SK-N-SH (cell line): ENCODE data around the gene CADM1. TPM values are rescaled to one million over a fixed set of nuclear protein-coding genes. Genes with fewer than 3 reads are reported as not detected.
A peak's percentile ranks its signal among the peaks of the same experiment; 100 is the strongest.

Source experiments
- CTCF ChIA-PET: fragments of 300-600, 350-600 bp; formaldehyde crosslinking; extraction: SDS; loops from one replicate; lab custom pipeline; 2021; lab: Yijun Ruan, JAX
- POLR2A ChIA-PET: fragments of 350-600 bp; sonication (Branson Sonifier 250); formaldehyde crosslinking; extraction: SDS; loops from one replicate; lab custom pipeline; 2020; ENCODE audit warnings: antibody characterized with exemption, inconsistent platforms; lab: Yijun Ruan, JAX
- DNase-seq: peaks from one replicate; pipeline ENCODE4 v3.0.0; 2012
- H2AFZ ChIP-seq: fragments of 200-600 bp; sonication (generic); 2 replicates; pipeline ENCODE4 v1.8.1; 2016; ENCODE audit warnings: antibody characterized with exemption, mild to moderate bottlenecking, low read depth
- H3F3A ChIP-seq: fragments of 200-600 bp; sonication (generic); replicated peaks from 2 replicates; pipeline ENCODE3; 2016; ENCODE audit warnings: antibody characterized with exemption, mild to moderate bottlenecking; ENCODE audit not compliant: insufficient read depth
- H3K27ac ChIP-seq, 2 experiments: fragments of 200-500 bp in 1 of 2; fragments of 200-600 bp in 1 of 2; sonication (Bioruptor generic) in 1 of 2; sonication (generic), shearing (Covaris generic) in 1 of 2; 2 replicates each; pipeline versions ENCODE4 v1.5.1 to v1.6.1; 2014 to 2016; ENCODE audit warnings: low read depth in 2 of 2, inconsistent platforms in 1 of 2, low read length in 1 of 2, mild to moderate bottlenecking in 1 of 2, mixed read lengths in 1 of 2
- H3K27me3 ChIP-seq: fragments of 200-600 bp; sonication (generic), shearing (Covaris generic); 2 replicates; pipeline ENCODE4 v1.6.1; 2016; ENCODE audit warnings: mixed run types; ENCODE audit not compliant: insufficient read depth
- H3K36me3 ChIP-seq, 2 experiments: fragments of 200-500 bp in 1 of 2; fragments of 200-600 bp in 1 of 2; sonication (Bioruptor generic) in 1 of 2; sonication (generic) in 1 of 2; replicated peaks in 1 of 2; 2 replicates each; pipeline versions ENCODE3 to v1.5.1; 2014 to 2016; ENCODE audit warnings: low read length in 1 of 2, mild to moderate bottlenecking in 1 of 2; ENCODE audit not compliant: insufficient read depth in 2 of 2, control insufficient read depth in 1 of 2
- H3K4me1 ChIP-seq, 2 experiments: fragments of 200-500 bp in 1 of 2; fragments of 200-600 bp in 1 of 2; sonication (Bioruptor generic) in 1 of 2; sonication (generic), shearing (Covaris generic) in 1 of 2; 2 replicates each; pipeline versions ENCODE4 v1.5.1 to v1.6.1; 2014 to 2016; ENCODE audit warnings: low read depth in 1 of 2, low read length in 1 of 2, mixed run types in 1 of 2; ENCODE audit not compliant: insufficient read depth in 2 of 2, control insufficient read depth in 1 of 2
- H3K4me2 ChIP-seq: fragments of 200-600 bp; sonication (generic), shearing (Covaris generic); 2 replicates; pipeline ENCODE4 v1.6.1; 2017; ENCODE audit warnings: mixed run types
- H3K4me3 ChIP-seq, 2 experiments: fragments of 200-500 bp in 1 of 2; fragments of 200-600 bp in 1 of 2; sonication (Bioruptor generic) in 1 of 2; sonication (generic), shearing (Covaris generic) in 1 of 2; 2 replicates each; pipeline versions ENCODE4 v1.5.1 to v1.8.1; 2014 to 2016; ENCODE audit warnings: low read depth in 2 of 2, inconsistent platforms in 1 of 2, low read length in 1 of 2, mild to moderate bottlenecking in 1 of 2, mixed read lengths in 1 of 2, moderate library complexity in 1 of 2
- H3K79me2 ChIP-seq: fragments of 200-600 bp; sonication (generic); 2 replicates; pipeline ENCODE4 v1.8.1; 2017; ENCODE audit warnings: mild to moderate bottlenecking; ENCODE audit not compliant: insufficient read depth
- H3K9ac ChIP-seq: fragments of 200-600 bp; sonication (generic); 2 replicates; pipeline ENCODE4 v1.6.1; 2017; ENCODE audit warnings: mixed run types
- H3K9me2 ChIP-seq: fragments of 200-600 bp; sonication (generic); 2 replicates; pipeline ENCODE4 v1.6.1; 2017; ENCODE audit warnings: mixed run types
- H3K9me3 ChIP-seq: fragments of 200-600 bp; sonication (generic); 2 replicates; pipeline ENCODE4 v1.6.1; 2017; ENCODE audit warnings: mixed run types, mild to moderate bottlenecking, moderate library complexity
- H4K20me1 ChIP-seq: fragments of 200-600 bp; sonication (generic); 2 replicates; pipeline ENCODE4 v1.6.1; 2017; ENCODE audit warnings: mild to moderate bottlenecking, mixed run types; ENCODE audit not compliant: insufficient read depth
- ELF1 ChIP-seq: IDR thresholded peaks from 2 replicates; pipeline ENCODE4 v1.4.0; 2012
- EP300 ChIP-seq, 2 experiments: IDR thresholded peaks; 2 replicates each; pipeline versions ENCODE4 v1.4.0 to v1.6.1; 2012; ENCODE audit warnings: borderline replicate concordance in 1 of 2, low read depth in 1 of 2, low read length in 1 of 2
- EZH2phosphoT487 ChIP-seq: fragments of 200-600 bp; sonication (generic); IDR thresholded peaks from 2 replicates; pipeline ENCODE4 v1.6.1; 2017; ENCODE audit warnings: low read depth, mixed run types, mild to moderate bottlenecking, antibody characterized with exemption, moderate library complexity, borderline replicate concordance
- FOSL2 ChIP-seq: IDR thresholded peaks from 2 replicates; pipeline ENCODE4 v1.4.0; 2012; ENCODE audit warnings: low read depth, mild to moderate bottlenecking, moderate library complexity, borderline replicate concordance
- FOXM1 ChIP-seq: IDR thresholded peaks from 2 replicates; pipeline ENCODE4 v1.4.0; 2012; ENCODE audit warnings: low read depth, mild to moderate bottlenecking
- MEF2A ChIP-seq: IDR thresholded peaks from 2 replicates; pipeline ENCODE4 v1.4.0; 2012; ENCODE audit warnings: low read depth, borderline replicate concordance
- NFIC ChIP-seq: IDR thresholded peaks from 2 replicates; pipeline ENCODE4 v1.4.0; 2012; ENCODE audit warnings: borderline replicate concordance
- POLR2AphosphoS5 ChIP-seq: IDR thresholded peaks from 2 replicates; pipeline ENCODE4 v1.6.1; 2012; ENCODE audit warnings: low read depth, low read length
- RAD21 ChIP-seq: IDR thresholded peaks from 2 replicates; pipeline ENCODE4 v1.6.1; 2012; ENCODE audit warnings: mild to moderate bottlenecking, low read length
- RCOR1 ChIP-seq: fragments of 150-350 bp; IDR thresholded peaks from 2 replicates; pipeline ENCODE4 v1.6.1; 2017; ENCODE audit warnings: antibody characterized with exemption, low read length
- RFX5 ChIP-seq: IDR thresholded peaks from 2 replicates; pipeline ENCODE4 v1.6.1; 2012; ENCODE audit warnings: mild to moderate bottlenecking, improper control_type of control experiment, low read length
- RXRA ChIP-seq: IDR thresholded peaks from 2 replicates; pipeline ENCODE4 v1.4.0; 2012; ENCODE audit warnings: low read depth, mild to moderate bottlenecking, borderline replicate concordance
- SMC3 ChIP-seq: IDR thresholded peaks from 2 replicates; pipeline ENCODE4 v1.6.1; 2012; ENCODE audit warnings: low read depth, low read length, improper control_type of control experiment
- TCF12 ChIP-seq: IDR thresholded peaks from 2 replicates; pipeline ENCODE4 v1.4.0; 2012
- TEAD4 ChIP-seq: IDR thresholded peaks from 2 replicates; pipeline ENCODE4 v1.4.0; 2012; ENCODE audit warnings: mild to moderate bottlenecking, borderline replicate concordance; ENCODE audit not compliant: insufficient read depth
- YY1 ChIP-seq: IDR thresholded peaks from 2 replicates; pipeline ENCODE4 v1.4.0; 2012; ENCODE audit warnings: low read depth, mild to moderate bottlenecking
- WGBS: methylation state at CpG from one replicate; pipeline ENCODE4 v1.1.6; 2017; ENCODE audit warnings: low lambda C conversion rate; 5-methylcytosine and 5-hydroxymethylcytosine counted together
- polyA plus RNA-seq, 3 experiments: library from polyadenylated mRNA; depleted of rRNA; stranded (reverse); fragments of >200 nt; gene quantifications; 2 replicates each; pipeline ENCODE4 v1.2.3, GENCODE V29; 2012
- TF ChIP-seq, protein P1 (sequence below): fragments of 150-350 bp; IDR thresholded peaks from 2 replicates; pipeline ENCODE4 v1.6.1; 2016; ENCODE audit warnings: mild to moderate bottlenecking, low read depth, low read length
- TF ChIP-seq, protein P2 (sequence below): fragments of 150-350 bp; IDR thresholded peaks from 2 replicates; pipeline ENCODE4 v1.6.1; 2017; ENCODE audit warnings: antibody characterized with exemption, low read length, low read depth, borderline replicate concordance
- TF ChIP-seq, protein P3 (sequence below): IDR thresholded peaks from 2 replicates; pipeline ENCODE4 v1.4.0; 2012; ENCODE audit warnings: low read depth, borderline replicate concordance

Gene CADM1
- polyA plus RNA-seq, 1 of the 3 experiments (the other 2 are of a cell fraction), result 7.9 TPM

DNA sequence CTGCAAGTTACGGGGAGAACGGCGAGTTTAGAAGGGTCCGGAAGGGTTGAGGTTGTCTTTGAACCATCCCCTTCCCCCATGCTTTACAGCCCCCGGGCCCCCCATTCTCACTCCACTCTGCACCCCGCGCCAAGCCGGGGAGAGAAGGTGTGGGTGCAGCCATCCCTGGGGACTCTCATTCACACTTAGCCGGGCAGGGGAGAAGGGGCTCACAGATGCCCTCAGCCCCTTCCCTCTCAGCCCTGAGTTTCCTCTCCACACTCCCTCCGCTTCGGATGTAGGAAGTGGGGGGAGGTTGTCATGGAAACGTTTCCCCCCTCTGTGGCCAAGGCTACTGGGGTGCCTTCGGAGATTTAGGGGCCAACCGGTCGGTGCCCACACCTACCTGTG is 334 bp downstream of the CADM1 start:
- Histone ChIP-seq H3K36me3 (no peaks in the 10 kb centered on the region), H3K9me3 (no peaks in the 10 kb centered on the region), H3K27me3 (peaks cover 12% of the 10 kb centered on the region; the same call in 1 of the 2 replicates), H3K4me2 (peak overlapping the region; percentile 98), H3F3A (peaks cover 10% of the 10 kb centered on the region), H3K79me2 (no peaks in the 10 kb centered on the region), H3K27ac (peak overlapping the region; percentile 41 to 93; a peak in 3 of 4 replicates), H3K4me1 (peaks cover 3 to 26% of the 10 kb centered on the region in 2 experiments; a peak in 2 of 4 replicates), H3K4me3 (peak overlapping the region; percentile 84 to 95), H3K9ac (peak overlapping the region; percentile 59), H4K20me1 (no peaks in the 10 kb centered on the region), H3K9me2 (no peaks in the 10 kb centered on the region), H2AFZ (peak overlapping the region; percentile 83)
- POLR2A ChIA-PET, result interaction anchor here (0.7 to 1.7 kb wide), 5 partner anchors 78 to 248 kb away, joined by 3 to 10 read pairs (median 4); no protein-coding TSS in a partner anchor
- DNase-seq, result peak; percentile 64
- 3% methylated on average over 14 of the region's 15 CpGs for WGBS
- CTCF ChIA-PET, result interaction anchor here (0.6 to 2.2 kb wide), 17 partner anchors 11 to 1137 kb away, joined by 3 to 10 read pairs (median 3); no protein-coding TSS in a partner anchor
- TF ChIP-seq ELF1 (no peak), NFIC (no peak), RCOR1 (no peak), RXRA (no peak), RFX5 (no peak), FOXM1 (no peak), TEAD4 (no peak), MEF2A (no peak), SMC3 (no peak), EZH2phosphoT487 (no peak), EP300 (IDR thresholded peaks at IDR 0.05; ENCODE audit: borderline replicate concordance in 1 of 2, low read depth in 1 of 2, low read length in 1 of 2) (no peak), TCF12 (no peak), RAD21 (no peak), POLR2AphosphoS5 (no peak), YY1 (no peak), FOSL2 (no peak)
- TF ChIP-seq, protein P1, sequence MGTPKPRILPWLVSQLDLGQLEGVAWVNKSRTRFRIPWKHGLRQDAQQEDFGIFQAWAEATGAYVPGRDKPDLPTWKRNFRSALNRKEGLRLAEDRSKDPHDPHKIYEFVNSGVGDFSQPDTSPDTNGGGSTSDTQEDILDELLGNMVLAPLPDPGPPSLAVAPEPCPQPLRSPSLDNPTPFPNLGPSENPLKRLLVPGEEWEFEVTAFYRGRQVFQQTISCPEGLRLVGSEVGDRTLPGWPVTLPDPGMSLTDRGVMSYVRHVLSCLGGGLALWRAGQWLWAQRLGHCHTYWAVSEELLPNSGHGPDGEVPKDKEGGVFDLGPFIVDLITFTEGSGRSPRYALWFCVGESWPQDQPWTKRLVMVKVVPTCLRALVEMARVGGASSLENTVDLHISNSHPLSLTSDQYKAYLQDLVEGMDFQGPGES, result no peak
- TF ChIP-seq, protein P2, sequence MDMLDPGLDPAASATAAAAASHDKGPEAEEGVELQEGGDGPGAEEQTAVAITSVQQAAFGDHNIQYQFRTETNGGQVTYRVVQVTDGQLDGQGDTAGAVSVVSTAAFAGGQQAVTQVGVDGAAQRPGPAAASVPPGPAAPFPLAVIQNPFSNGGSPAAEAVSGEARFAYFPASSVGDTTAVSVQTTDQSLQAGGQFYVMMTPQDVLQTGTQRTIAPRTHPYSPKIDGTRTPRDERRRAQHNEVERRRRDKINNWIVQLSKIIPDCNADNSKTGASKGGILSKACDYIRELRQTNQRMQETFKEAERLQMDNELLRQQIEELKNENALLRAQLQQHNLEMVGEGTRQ, result no peak
- TF ChIP-seq, protein P3, sequence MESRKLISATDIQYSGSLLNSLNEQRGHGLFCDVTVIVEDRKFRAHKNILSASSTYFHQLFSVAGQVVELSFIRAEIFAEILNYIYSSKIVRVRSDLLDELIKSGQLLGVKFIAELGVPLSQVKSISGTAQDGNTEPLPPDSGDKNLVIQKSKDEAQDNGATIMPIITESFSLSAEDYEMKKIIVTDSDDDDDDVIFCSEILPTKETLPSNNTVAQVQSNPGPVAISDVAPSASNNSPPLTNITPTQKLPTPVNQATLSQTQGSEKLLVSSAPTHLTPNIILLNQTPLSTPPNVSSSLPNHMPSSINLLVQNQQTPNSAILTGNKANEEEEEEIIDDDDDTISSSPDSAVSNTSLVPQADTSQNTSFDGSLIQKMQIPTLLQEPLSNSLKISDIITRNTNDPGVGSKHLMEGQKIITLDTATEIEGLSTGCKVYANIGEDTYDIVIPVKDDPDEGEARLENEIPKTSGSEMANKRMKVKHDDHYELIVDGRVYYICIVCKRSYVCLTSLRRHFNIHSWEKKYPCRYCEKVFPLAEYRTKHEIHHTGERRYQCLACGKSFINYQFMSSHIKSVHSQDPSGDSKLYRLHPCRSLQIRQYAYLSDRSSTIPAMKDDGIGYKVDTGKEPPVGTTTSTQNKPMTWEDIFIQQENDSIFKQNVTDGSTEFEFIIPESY, result no peak
